PFSK-1 (cell line): ENCODE measurements around the gene MARK4.

ENCODE experiments used
- FOXP2 ChIP-seq: optimal IDR thresholded peaks from 2 replicates; pipeline ENCODE3; 2011; ENCODE audit warnings: borderline replicate concordance, control low read depth, inconsistent platforms; ENCODE audit not compliant: insufficient read depth; ENCODE audit errors: extremely low read length, extremely low read depth
- POLR2AphosphoS5 ChIP-seq: IDR thresholded peaks from 2 replicates; pipeline ENCODE4 v1.6.1; 2012; ENCODE audit warnings: low read depth, mild to moderate bottlenecking, control low read depth, low read length, moderate library complexity
- SIN3A ChIP-seq: IDR thresholded peaks from 2 replicates; pipeline ENCODE4 v1.6.1; 2012; ENCODE audit warnings: mild to moderate bottlenecking, low read length, moderate library complexity, borderline replicate concordance; ENCODE audit not compliant: insufficient read depth
- TAF1 ChIP-seq: IDR thresholded peaks from 2 replicates; pipeline ENCODE4 v1.6.1; 2012; ENCODE audit warnings: low read length, control low read depth, borderline replicate concordance; ENCODE audit not compliant: insufficient read depth
- TF ChIP-seq, protein P1 (sequence below), 2 experiments: IDR thresholded peaks; 2 replicates each; pipeline versions ENCODE4 v1.6.1 to v1.8.0; 2011 to 2012; ENCODE audit warnings: low read depth in 2 of 2, low read length in 2 of 2, control low read depth in 1 of 2, inconsistent platforms in 1 of 2, mild to moderate bottlenecking in 1 of 2, moderate library complexity in 1 of 2; ENCODE audit not compliant: insufficient read depth in 1 of 2

The MARK4 gene

DNA sequence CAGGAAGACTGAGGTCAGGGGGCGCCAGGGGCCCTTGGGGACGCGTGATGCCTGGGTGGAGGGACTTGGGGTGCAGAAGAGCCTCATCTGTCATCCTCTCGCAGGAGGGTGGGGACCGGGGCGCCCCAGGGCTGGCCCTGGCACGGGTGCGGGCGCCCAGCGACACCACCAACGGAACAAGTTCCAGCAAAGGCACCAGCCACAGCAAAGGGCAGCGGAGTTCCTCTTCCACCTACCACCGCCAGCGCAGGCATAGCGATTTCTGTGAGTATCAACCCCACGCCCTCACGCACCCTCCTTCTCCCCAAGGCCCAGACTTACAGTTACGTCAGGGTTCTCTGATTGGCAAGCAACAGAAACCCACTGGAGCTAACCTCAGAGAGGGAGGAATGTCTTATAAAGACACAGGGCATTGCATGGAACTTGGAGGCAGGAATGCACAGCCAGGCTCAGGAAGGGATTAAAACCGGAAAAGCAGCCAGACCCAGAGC, 29.4 kb downstream of the MARK4 start:
- TF ChIP-seq TAF1 = no peak

DNA sequence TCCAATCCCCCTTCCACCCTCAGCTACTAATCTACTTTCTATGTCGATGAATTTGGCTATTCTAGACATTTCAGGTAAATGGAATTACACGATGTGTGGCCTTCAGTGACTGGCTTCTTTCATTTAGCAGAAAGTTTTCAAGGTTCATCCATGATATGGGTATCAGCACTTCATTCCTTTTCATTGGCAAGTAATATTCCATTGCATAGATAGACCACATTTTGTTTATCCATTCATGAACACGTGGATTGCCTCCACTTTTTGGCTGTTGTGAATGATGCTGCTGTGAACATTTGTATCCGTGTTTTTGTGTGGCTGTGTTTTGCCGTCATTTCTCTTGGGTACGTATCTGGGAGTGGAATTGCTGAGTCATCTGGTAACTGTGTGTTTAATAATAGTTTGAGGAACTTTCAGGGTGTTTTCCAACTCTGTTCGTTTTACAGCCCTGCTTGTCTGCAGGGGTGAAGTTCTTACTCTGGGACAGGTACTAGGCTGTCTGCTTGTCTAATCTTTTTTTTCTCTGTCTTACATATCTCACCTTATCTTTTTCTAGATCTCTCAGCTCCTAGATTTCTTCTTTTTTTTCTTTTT, 32.5 kb downstream of the MARK4 start:
- TF ChIP-seq, protein P1, sequence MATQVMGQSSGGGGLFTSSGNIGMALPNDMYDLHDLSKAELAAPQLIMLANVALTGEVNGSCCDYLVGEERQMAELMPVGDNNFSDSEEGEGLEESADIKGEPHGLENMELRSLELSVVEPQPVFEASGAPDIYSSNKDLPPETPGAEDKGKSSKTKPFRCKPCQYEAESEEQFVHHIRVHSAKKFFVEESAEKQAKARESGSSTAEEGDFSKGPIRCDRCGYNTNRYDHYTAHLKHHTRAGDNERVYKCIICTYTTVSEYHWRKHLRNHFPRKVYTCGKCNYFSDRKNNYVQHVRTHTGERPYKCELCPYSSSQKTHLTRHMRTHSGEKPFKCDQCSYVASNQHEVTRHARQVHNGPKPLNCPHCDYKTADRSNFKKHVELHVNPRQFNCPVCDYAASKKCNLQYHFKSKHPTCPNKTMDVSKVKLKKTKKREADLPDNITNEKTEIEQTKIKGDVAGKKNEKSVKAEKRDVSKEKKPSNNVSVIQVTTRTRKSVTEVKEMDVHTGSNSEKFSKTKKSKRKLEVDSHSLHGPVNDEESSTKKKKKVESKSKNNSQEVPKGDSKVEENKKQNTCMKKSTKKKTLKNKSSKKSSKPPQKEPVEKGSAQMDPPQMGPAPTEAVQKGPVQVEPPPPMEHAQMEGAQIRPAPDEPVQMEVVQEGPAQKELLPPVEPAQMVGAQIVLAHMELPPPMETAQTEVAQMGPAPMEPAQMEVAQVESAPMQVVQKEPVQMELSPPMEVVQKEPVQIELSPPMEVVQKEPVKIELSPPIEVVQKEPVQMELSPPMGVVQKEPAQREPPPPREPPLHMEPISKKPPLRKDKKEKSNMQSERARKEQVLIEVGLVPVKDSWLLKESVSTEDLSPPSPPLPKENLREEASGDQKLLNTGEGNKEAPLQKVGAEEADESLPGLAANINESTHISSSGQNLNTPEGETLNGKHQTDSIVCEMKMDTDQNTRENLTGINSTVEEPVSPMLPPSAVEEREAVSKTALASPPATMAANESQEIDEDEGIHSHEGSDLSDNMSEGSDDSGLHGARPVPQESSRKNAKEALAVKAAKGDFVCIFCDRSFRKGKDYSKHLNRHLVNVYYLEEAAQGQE (IDR thresholded peaks at IDR 0.05; ENCODE audit: insufficient read depth in 1 of 2, low read depth in 2 of 2, low read length in 2 of 2) = no peak
- TF ChIP-seq FOXP2 (no peak), SIN3A (no peak), POLR2AphosphoS5 (no peak), TAF1 (no peak)

DNA sequence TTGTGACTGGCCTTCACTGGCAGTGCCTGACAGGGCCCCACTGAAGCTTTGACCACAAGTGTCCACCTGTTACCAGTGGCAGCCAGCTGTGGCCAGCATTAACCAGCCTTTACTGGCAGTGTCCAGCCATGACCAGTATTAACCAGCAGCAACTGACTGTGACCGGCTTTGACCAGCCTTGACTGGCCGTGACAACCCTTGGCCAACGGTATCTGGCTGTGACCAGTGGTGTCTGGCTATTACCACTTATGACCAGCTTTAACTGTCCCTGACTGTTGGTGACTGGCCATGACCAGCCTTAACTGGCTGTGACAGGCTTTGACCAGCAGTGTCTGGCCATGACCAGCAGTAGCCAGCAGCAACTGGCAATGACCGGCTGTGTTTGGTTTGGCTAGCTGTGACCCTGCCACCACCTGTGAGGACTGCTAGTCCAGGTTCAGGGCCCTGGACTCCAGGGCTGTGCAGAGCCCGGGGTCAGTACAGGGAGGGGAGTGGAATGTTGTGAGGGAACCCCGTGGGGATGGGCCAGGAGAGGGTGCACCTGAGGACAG, 39.4 kb downstream of the MARK4 start:
- TF ChIP-seq POLR2AphosphoS5 (no peak), SIN3A (no peak), TAF1 (no peak), FOXP2 (no peak)
- TF ChIP-seq, protein P1 (IDR thresholded peaks at IDR 0.05; ENCODE audit: insufficient read depth in 1 of 2, low read depth in 2 of 2, low read length in 2 of 2) = no peak

DNA sequence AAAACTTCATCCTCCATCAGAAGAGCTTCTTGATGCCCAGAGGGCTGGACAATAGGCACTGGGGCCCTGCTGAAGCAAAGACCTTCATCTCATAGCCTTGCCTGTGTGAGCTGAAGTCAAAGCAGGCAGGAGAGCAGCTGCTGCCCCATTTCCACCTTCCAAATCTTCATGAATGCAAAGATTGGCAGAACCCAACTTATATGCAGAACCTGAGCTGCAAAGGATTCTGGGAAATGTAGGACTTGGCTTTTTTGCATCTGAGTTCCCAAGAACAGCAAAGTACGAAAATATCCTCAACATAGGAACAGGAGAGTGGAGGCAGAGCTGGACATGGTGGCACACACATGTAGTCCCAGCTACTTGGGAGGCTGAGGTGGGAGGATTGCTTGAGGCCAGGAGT, 40.8 kb downstream of the MARK4 start:
- TF ChIP-seq TAF1 (no peak), SIN3A (no peak), POLR2AphosphoS5 (no peak)
- TF ChIP-seq, protein P1 (IDR thresholded peaks at IDR 0.05; ENCODE audit: insufficient read depth in 1 of 2, low read depth in 2 of 2, low read length in 2 of 2) = no peak

DNA sequence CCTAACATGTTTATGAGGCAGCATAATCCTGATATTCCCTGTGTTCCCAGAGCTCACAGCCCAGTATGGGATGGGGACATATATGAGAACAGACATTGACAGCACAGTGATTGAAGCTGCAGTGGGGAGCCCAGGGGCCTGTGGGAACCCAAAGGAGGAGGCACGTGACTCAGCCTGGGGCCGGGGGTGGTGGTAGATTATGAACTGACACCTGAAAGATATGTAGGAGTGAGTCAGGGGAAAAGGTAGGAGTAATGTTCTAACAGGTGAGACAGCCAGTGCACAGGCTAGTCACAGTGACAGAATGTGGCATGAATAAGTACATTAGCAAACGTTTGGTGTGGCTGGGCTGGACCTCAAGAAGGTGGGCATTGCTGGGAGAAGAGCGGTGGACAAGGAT, 42.6 kb downstream of the MARK4 start:
- TF ChIP-seq SIN3A (no peak), POLR2AphosphoS5 (no peak), TAF1 (no peak), FOXP2 (no peak)
- TF ChIP-seq, protein P1 (IDR thresholded peaks at IDR 0.05; ENCODE audit: insufficient read depth in 1 of 2, low read depth in 2 of 2, low read length in 2 of 2) = no peak
